ENCODE results near the gene TTBK2. TPM values are rescaled to one million over a fixed set of nuclear protein-coding genes. Genes with fewer than 3 reads are reported as not detected.

TTBK2 gene
- total RNA-seq, 1 donor from 2014 or later = 34.7 TPM

DNA sequence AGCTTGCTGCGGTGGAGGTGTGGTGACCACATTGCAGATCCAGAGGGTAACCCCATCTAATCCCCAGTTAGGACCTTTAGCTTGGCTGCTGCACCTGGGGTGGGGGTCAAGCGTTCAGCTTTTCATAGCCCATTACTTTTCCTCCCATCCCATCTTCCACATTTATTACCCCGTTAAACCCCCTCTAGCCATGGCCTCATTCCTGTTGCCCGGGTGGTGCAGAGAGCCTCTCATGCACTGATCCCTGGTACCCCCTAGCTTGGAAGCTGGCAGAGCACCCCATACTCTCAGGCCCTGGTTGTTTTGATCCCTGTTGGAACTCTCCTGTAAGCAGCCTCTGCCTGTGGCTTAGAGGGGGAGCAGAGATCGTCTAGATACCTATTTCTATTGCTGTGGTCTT, 204.5 kb downstream of the TTBK2 start:
- ATAC-seq = no peak
- intact Hi-C loops (cut with DNase I) = no loop called here
- no peak for DNase-seq (ENCODE audit: low spot score)

DNA sequence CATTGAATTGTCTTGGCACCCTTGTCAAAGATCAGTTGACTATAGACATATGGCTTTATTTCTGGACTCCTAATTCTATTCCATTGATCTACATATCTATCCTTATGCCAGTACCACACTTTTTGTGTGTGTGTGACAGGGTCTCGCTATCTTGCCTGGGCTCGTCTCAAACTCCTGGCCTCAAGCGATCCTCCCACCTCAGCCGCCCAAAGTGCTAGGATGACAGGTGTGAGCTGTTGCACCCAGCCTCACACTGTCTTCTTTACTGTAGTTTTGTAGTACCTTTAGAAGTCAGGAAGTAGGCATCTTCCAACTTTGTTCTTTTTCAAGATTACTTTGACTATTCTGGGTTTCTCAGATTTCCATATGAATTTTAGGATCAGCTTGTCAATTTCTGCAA, 208.0 kb downstream of the TTBK2 start:
- DNase-seq (ENCODE audit: low spot score) = no peak
- intact Hi-C loops (cut with DNase I) = no loop called here
- ATAC-seq = no peak

- intact Hi-C loops (cut with DNase I) = no loop called here
- no peak for ATAC-seq
- DNase-seq (ENCODE audit: low spot score) = no peak
Measured at GRCh38 chr15:42711746-42712145, 208.8 kb downstream of the TTBK2 start.

GRCh38 chr15:42710662-42711061, 209.9 kb downstream of the TTBK2 start:
- intact Hi-C loops (cut with DNase I) = no loop called here
- no peak for DNase-seq (ENCODE audit: low spot score)
- ATAC-seq = no peak

DNA sequence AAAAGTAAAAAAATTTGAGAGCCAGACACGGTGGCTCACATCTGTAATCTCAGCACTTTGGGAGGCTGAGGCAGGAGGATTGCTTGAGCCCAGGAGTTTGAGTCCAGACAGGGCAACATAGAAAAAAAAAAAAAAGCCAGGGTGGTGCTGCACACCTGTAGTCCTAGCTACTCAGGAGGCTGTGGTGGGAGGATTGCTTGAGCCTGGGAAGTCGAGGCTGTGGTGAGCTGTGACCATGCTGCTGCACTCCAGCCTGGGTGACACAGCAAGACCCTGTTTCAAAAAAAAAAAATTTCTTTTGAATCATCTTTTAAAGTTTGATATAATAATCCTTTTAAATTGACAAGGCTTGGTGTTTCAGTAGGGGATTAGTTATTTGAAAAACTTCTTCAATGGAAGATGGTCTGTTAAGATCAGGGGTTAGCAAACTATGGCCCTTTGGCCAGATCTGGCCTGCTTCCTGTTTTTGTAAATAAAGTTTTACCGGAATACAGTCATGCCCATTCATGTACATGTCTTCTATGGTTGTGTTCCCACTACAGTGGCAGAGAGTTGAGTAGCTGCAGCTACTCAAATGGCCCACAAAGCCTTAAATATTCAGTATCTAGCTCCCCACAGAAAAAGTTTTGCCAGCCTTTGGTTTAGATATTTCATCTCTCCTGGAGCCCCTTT, 212.6 kb downstream of the TTBK2 start:
- no peak for ATAC-seq
- intact Hi-C loops (cut with DNase I) = no loop called here
- DNase-seq (ENCODE audit: low spot score) = no peak

DNA sequence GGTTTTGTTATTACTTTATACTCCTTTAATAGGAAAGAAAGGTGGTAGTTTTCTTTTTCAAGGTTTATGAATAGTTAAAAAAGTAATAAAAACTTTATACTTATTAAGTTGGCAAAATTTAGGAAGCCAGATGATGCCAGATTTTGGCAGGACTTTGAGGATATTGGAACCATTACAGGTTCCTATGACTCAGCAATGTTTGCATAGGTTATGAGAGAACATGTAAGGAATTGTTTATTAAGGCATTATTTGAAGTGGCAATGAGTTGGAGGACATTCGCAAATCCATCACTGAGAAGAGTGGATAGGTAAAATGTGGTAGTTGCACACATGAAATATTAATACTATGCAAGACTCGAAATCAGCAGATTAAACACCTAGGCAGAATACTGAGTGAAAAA, 213.5 kb downstream of the TTBK2 start:
- intact Hi-C loops (cut with DNase I) = no loop called here
- ATAC-seq (no peak), DNase-seq (ENCODE audit: low spot score) (no peak)

DNA sequence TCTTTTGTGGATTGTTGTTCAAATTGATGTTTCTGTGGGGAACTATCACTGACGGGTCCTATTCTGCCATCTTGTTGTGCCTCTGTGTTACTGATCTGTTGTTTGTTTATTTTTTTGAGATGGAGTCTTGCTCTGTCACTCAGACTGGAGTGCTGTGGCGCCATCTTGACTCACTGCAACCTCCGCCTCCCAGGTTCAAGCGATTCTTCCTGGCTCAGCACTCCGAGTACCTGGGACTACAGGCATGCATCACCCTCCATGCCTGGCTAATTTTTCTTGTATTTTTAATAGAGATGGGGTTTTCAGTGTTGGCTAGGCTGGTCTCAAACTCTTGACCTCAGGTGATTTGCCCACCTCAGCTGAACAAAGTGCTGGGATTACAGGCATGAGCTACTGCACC, 215.2 kb downstream of the TTBK2 start:
- intact Hi-C loops (cut with DNase I) = no loop called here
- no peak for ATAC-seq
- DNase-seq (ENCODE audit: low spot score) = no peak

DNA sequence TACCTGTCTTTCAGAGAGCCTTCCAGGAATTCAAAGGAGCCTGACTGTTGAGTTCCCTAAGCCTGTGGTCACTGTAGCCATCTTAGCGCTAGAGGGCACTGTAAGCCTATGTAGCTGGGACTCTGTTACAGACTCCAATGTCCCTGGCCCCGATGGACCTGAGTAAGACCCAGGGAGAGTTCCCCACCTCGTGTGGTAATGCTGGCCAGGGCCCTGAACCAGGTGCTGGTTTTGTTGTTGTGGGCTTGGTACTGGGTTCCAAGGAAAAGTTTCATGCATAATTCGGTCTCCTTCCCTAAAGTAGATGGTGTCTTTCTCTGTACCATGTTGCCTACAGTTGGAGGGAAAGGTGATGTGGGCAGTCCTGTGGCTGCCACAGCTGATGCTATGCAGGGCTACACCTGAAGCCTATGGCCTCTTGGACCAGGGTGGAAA, 216.1 kb downstream of the TTBK2 start:
- ATAC-seq (peak; percentile 89), DNase-seq (ENCODE audit: low spot score) (no peak)
- intact Hi-C loops (cut with DNase I) = no loop called here

DNA sequence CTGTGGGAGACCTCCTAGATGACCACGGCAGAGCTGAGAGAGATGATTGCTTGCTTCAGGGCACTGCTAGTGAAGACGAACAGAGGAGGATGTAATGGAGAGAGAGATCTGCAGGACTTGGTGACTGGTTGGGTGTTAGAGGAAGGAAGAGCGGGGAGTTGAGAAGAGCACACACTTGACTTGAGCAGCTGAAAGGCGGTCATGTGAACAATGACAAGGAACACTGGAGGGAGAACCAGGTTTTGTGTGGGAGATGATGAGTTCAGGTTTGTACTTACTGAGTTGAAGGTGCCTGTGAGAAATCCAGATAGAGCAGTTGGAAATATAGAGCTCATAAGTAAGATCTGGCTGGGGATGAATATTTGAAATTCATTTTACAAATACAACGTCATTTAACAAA, 224.0 kb downstream of the TTBK2 start:
- DNase-seq (ENCODE audit: low spot score) = no peak
- intact Hi-C loops (cut with DNase I) = no loop called here
- no peak for ATAC-seq

- DNase-seq (ENCODE audit: low spot score) = no peak
- intact Hi-C loops (cut with DNase I) = no loop called here
- ATAC-seq = no peak
Measured at GRCh38 chr15:42695527-42696071, 225.0 kb downstream of the TTBK2 start.

DNA sequence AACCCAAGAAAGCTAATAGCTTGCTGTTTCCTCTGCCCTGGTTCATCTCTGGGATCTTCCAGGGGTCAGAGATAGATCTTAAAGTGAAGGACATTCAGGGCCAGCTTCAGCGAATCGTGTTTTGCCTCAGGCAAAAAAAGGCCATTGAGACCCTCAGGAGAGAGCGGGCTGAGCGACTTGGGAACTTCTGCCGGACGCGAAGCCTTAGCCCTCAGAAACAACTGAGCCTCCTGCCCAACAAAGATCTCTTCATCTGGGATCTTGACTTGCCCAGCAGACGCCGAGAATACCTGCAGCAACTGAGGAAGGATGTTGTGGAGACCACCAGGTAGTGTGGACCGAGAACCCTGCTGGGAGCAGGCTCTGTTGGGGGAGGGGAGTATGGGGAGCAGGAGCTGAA, 226.2 kb downstream of the TTBK2 start:
- ATAC-seq (no peak), DNase-seq (ENCODE audit: low spot score) (no peak)
- intact Hi-C loops (cut with DNase I) = no loop called here

DNA sequence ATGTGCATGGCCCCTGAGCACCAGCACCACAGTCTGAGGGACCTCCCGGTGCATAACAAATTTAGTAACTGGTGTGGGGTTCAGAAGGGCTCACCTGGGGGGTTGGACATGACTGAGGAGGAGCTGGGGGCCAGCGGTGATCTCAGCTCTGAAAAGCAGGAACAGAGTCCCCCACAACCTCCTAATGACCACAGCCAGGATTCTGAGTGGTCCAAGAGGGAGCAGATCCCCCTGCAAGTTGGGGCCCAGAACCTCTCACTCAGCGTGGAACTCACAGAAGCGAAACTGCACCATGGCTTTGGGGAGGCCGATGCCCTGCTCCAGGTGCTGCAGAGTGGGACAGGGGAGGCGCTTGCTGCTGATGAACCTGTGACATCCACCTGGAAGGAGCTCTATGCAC, 226.6 kb downstream of the TTBK2 start:
- intact Hi-C loops (cut with DNase I) = no loop called here
- DNase-seq (ENCODE audit: low spot score) (no peak), ATAC-seq (no peak)

DNA sequence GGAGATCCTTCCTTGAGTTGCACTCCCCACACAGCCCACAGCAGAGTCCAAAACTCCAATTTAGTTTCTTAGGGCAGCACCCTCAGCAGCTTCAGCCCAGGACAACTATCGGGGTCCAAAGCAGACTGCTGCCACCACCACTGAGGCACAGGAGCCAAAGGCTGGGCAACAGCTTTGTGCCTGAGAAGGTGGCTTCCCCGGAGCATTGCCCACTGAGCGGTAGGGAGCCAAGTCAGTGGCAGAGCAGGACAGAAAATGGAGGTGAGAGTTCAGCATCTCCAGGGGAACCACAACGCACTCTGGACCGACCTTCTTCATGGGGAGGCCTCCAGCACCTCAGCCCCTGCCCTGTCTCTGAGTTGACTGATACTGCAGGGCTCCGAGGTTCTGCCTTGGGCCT, 227.1 kb downstream of the TTBK2 start:
- intact Hi-C loops (cut with DNase I) = no loop called here
- ATAC-seq = no peak
- no peak for DNase-seq (ENCODE audit: low spot score)

DNA sequence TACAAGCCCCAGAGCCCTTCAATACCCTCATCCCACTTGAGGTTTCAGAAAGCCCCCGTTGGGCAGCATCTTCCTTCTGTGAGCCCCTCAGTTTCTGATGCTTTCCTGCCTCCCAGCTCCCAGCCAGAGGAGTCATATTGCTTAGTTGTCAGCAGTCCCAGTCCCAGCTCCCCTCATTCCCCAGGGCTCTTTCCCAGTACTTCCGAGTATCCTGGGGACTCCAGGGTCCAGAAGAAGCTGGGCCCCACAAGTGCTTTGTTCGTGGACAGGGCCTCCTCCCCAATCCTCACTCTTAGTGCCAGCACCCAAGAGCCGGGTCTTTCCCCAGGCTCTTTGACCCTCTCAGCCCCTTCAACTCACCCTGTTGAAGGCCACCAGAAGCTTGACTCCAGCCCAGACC, 227.6 kb downstream of the TTBK2 start:
- no peak for ATAC-seq

GRCh38 chr15:42692536-42692935, 228.0 kb downstream of the TTBK2 start:
- ATAC-seq (no peak), DNase-seq (ENCODE audit: low spot score) (no peak)
- intact Hi-C loops (cut with DNase I) = no loop called here

More for the DNA sequence above, 227.6 kb downstream of the TTBK2 start:
- DNase-seq (ENCODE audit: low spot score) = no peak
- intact Hi-C loops (cut with DNase I) = no loop called here

GRCh38 chr15:42691770-42692169, 228.8 kb downstream of the TTBK2 start:
- intact Hi-C loops (cut with DNase I) = no loop called here
- DNase-seq (ENCODE audit: low spot score) = no peak
- no peak for ATAC-seq

DNA sequence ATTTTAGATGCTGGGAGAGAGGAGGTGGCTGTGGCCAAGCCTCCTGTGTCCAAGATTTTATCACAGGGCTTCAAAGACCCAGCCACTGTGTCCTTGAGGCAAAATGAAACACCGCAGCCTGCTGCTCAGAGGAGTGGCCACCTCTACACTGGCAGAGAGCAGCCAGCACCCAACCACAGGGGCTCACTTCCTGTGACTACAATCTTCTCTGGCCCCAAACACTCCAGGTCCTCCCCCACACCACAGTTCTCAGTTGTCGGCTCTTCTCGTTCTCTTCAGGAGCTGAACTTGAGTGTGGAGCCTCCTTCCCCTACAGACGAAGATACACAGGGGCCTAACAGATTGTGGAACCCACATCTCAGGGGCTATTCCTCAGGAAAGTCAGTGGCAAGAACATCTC, 229.3 kb downstream of the TTBK2 start:
- DNase-seq (ENCODE audit: low spot score) = no peak
- ATAC-seq = no peak
- intact Hi-C loops (cut with DNase I) = no loop called here
